ENCODE measurements around the gene BCR.

GRCh38 chr22:23182309-23183060 is 2.2 kb downstream of the BCR start:
- TF ChIP-seq, protein P1, sequence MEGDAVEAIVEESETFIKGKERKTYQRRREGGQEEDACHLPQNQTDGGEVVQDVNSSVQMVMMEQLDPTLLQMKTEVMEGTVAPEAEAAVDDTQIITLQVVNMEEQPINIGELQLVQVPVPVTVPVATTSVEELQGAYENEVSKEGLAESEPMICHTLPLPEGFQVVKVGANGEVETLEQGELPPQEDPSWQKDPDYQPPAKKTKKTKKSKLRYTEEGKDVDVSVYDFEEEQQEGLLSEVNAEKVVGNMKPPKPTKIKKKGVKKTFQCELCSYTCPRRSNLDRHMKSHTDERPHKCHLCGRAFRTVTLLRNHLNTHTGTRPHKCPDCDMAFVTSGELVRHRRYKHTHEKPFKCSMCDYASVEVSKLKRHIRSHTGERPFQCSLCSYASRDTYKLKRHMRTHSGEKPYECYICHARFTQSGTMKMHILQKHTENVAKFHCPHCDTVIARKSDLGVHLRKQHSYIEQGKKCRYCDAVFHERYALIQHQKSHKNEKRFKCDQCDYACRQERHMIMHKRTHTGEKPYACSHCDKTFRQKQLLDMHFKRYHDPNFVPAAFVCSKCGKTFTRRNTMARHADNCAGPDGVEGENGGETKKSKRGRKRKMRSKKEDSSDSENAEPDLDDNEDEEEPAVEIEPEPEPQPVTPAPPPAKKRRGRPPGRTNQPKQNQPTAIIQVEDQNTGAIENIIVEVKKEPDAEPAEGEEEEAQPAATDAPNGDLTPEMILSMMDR (conservative IDR thresholded peaks at IDR 0.05; ENCODE audit: low read depth, low read length), result no peak
- TF ChIP-seq, protein P2, sequence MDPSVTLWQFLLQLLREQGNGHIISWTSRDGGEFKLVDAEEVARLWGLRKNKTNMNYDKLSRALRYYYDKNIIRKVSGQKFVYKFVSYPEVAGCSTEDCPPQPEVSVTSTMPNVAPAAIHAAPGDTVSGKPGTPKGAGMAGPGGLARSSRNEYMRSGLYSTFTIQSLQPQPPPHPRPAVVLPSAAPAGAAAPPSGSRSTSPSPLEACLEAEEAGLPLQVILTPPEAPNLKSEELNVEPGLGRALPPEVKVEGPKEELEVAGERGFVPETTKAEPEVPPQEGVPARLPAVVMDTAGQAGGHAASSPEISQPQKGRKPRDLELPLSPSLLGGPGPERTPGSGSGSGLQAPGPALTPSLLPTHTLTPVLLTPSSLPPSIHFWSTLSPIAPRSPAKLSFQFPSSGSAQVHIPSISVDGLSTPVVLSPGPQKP (IDR thresholded peaks at IDR 0.05; ENCODE audit: borderline replicate concordance, low read depth, low read length), result no peak
- no peak for TF ChIP-seq FOS (IDR thresholded peaks at IDR 0.05; ENCODE audit: low read depth, low read length)
- TF ChIP-seq RFX5 (IDR thresholded peaks at IDR 0.05; ENCODE audit: low read depth, low read length), result no peak
- TF ChIP-seq SMC3 (IDR thresholded peaks at IDR 0.05; ENCODE audit: low read depth, low read length), result no peak
- TF ChIP-seq RAD21 (IDR thresholded peaks at IDR 0.05; ENCODE audit: low read length), result no peak
- no peak for TF ChIP-seq POLR2A (IDR thresholded peaks at IDR 0.05; ENCODE audit: low read depth, low read length)
- no peak for TF ChIP-seq CHD1 (IDR thresholded peaks at IDR 0.05; ENCODE audit: low read depth, low read length)
- TF ChIP-seq MXI1 (IDR thresholded peaks at IDR 0.05; ENCODE audit: borderline replicate concordance, low read depth, low read length), result no peak

Data from IMR-90 (cell line).